Bronchial epithelial cell (primary cell): ENCODE results near the gene CRCP. TPM values are rescaled to one million over a fixed set of nuclear protein-coding genes. Genes with fewer than 3 reads are reported as not detected.
"Not testable (repeated sequence)": the region's sequence is repeated elsewhere in the genome, so short reads cannot be mapped to it uniquely, and the experiment has no call there.

Source experiments
- DNase-seq: peaks from one replicate; pipeline ENCODE4 v3.0.0-alpha.2; 2010; ENCODE audit warnings: low read depth
- FAIRE-seq: peaks from 2 replicates; lab custom pipeline; 2011; peaks lifted over from hg19 to GRCh38; lab: Jason Lieb, UNC
- H3K27me3 ChIP-seq: 2 replicates; pipeline ENCODE4 v1.5.1; 2011; ENCODE audit warnings: low read length; ENCODE audit not compliant: control insufficient read depth, insufficient read depth
- H3K36me3 ChIP-seq: 2 replicates; pipeline ENCODE4 v1.5.1; 2011; ENCODE audit warnings: low read length; ENCODE audit not compliant: control insufficient read depth, insufficient read depth
- H3K4me3 ChIP-seq: 2 replicates; pipeline ENCODE4 v1.5.1; 2011; ENCODE audit warnings: mild to moderate bottlenecking, low read depth, low read length, control low read depth
- CTCF ChIP-seq: IDR thresholded peaks from 2 replicates; pipeline ENCODE4 v1.5.1; 2011; ENCODE audit warnings: mild to moderate bottlenecking, moderate library complexity, low read length, control low read depth, inconsistent platforms; ENCODE audit not compliant: insufficient read depth, severe bottlenecking
- total RNA-seq: library from RNA; depleted of rRNA; stranded (reverse); fragments of >200 nt; gene quantifications from 2 replicates; pipeline ENCODE4 v1.2.1, GENCODE V29; 2014

The CRCP gene
- total RNA-seq = 36.4 and 45.0 TPM in 2 replicates

DNA sequence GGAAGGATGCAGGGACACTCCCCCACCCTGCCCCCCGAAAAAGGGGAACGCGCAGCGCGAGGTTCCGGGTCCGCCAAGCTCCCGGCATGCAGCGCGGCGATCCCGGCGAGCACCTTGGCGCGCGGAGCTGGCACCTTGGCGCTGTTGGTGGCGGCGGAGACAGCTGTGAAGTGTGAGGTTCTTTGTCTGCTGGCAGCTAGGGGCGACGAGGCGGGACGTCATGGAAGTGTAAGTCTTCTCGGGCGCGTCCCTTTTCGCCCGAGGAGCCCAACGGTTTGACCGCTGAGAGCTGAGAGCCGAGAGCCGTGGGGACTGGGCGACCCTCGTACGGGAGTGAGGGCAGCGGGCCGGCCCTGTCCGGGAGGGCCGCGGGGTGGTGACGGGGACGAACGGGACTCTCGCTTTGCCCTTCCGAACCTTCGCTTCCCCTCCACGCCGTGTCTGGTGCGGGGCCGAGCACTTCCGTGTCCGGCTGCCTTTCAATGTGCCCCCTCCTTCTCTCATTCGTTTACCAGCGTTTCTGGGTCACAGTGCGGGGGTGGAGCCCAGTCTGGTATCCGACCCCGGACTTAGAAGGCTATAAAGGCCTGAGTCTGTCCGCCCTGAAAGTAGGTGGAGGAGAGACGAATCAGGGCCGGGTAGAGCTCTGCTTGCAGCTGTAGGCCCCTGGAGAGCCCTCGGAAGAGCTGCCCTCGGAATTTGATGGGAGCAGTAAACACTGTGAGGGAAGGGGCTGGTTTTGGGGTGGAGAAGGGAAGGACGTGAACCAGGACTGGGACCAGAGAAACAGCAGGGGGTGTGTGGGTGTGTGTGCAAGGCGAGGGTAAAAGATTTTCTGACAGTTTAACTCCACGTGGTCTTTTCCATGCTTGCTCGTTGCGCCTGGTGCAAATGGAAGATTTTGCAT, at the start of gene CRCP:
Gene CRCP, plus strand, starts transcription at position 105 of the 907 bp plus-strand sequence. Its CDS starts 116 bp downstream, at position 221.
- no peak for FAIRE-seq
- no peaks in the 10 kb centered on the region for H3K27me3 ChIP-seq
- peak; percentile 66 for DNase-seq
- H3K36me3 ChIP-seq = peaks cover 2% of the 10 kb centered on the region
- H3K4me3 ChIP-seq = peak within 1 kb of the TSS; percentile 98
- TF ChIP-seq CTCF = peak; percentile 67

- DNase-seq (no peak), FAIRE-seq (no peak)
- no peaks in the 10 kb centered on the region for H3K27me3 ChIP-seq
- no peak for TF ChIP-seq CTCF
- no peak overlapping the region for H3K4me3 ChIP-seq
- H3K36me3 ChIP-seq = no peaks in the 10 kb centered on the region
Measured at GRCh38 chr7:66069732-66070131, 44.9 kb upstream of the CRCP start.

- FAIRE-seq (no peak), DNase-seq (peak; percentile 8)
- no peak overlapping the region for H3K4me3 ChIP-seq
- H3K36me3 ChIP-seq = no peaks in the 10 kb centered on the region
- H3K27me3 ChIP-seq = no peaks in the 10 kb centered on the region
- no peak for TF ChIP-seq CTCF
Measured at GRCh38 chr7:66070222-66070621, 44.4 kb upstream of the CRCP start.

- not testable (repeated sequence) for H3K27me3 ChIP-seq, H3K36me3 ChIP-seq, FAIRE-seq, DNase-seq, H3K4me3 ChIP-seq
- TF ChIP-seq CTCF = peak; percentile 21
Measured at GRCh38 chr7:66072208-66072607, 42.4 kb upstream of the CRCP start.

DNA sequence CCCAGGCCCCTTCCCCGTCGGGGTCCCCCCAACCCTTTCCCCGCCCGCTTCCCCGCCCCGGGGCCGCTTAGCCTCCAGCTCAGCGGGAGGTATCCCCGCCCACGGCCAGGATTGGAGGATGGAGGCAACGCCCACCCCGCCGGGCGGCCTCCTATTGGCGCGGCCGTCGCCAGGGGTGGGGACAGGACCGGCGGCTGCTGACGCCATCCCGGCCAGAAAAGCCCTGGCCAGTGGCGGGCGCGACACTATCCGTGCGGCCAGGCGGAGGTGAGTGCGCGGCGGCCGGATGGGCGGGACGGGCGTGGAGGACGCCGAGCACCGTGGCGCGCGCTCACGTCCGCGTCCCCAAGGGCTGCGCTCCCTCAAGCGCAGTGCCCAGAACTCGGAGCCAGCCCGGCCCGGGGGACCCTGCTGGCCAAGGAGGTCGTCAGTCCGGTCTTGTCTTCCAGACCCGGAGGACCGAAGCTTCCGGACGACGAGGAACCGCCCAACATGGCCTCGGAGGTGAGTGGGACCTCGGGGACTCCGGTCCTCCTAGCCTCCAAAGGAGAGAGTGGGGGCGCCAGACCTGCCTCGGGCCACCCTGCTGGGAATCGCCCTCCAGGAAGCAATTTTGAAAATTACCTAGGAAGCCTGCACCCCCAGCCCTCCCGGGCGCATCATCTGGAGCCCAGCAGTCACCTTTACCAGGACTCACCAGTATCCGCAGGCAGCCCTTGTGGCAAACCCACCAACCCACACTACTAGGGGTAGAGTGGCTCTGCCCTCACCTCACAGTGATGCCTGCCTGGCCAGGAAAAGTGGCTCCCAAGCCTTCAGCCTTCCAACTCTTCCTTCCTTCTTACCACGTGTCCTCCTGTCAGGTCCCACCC, 38.8 kb upstream of the CRCP start, which contains the start of gene ASL:
Gene ASL, plus strand, starts transcription at position 230 of the 872 bp plus-strand sequence. Its CDS starts 263 bp downstream, at position 493.
- no peak for TF ChIP-seq CTCF
- H3K27me3 ChIP-seq = no peaks in the 10 kb centered on the region
- FAIRE-seq (no peak), DNase-seq (peak; percentile 79)
- peak within 1 kb of the TSS; percentile 95 for H3K4me3 ChIP-seq
- H3K36me3 ChIP-seq = peaks cover 2% of the 10 kb centered on the region
